ENCODE data around the gene PLEKHM3.

- TF ChIP-seq CTCF (IDR thresholded peaks at IDR 0.05) (no peak), POLR2A (IDR thresholded peaks at IDR 0.05; ENCODE audit: low read length) (no peak), HMGXB4 (CRISPR knock-in tag; IDR thresholded peaks at IDR 0.05; ENCODE audit: borderline replicate concordance) (no peak), ESRRA (IDR thresholded peaks at IDR 0.05; ENCODE audit: borderline replicate concordance, low read length) (no peak), RFX5 (IDR thresholded peaks at IDR 0.05) (no peak), ELK1 (IDR thresholded peaks at IDR 0.05; ENCODE audit: low read depth, low read length) (no peak), RNF2 (IDR thresholded peaks at IDR 0.05; ENCODE audit: borderline replicate concordance, low read depth) (no peak)
Measured at GRCh38 chr2:207932106-207932505, 93.2 kb downstream of the PLEKHM3 start.

Data from A549 (cell line).